CD4-positive, alpha-beta T cell treated with Interleukin-15 for 1 hour (primary cell): ENCODE results near the gene RAB11FIP2.
"Not testable (repeated sequence)": the region's sequence is repeated elsewhere in the genome, so short reads cannot be mapped to it uniquely, and the experiment has no call there.

Experiments used
- DNase-seq: peaks from one replicate; pipeline ENCODE4 v3.0.0-alpha.2; 2020

The RAB11FIP2 gene, protein sequence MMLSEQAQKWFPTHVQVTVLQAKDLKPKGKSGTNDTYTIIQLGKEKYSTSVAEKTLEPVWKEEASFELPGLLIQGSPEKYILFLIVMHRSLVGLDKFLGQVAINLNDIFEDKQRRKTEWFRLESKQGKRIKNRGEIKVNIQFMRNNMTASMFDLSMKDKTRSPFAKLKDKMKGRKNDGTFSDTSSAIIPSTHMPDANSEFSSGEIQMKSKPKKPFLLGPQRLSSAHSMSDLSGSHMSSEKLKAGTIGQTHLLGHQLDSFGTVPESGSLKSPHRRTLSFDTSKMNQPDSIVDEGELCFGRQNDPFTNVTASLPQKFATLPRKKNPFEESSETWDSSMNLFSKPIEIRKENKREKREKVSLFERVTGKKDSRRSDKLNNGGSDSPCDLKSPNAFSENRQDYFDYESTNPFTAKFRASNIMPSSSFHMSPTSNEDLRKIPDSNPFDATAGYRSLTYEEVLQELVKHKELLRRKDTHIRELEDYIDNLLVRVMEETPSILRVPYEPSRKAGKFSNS

DNA sequence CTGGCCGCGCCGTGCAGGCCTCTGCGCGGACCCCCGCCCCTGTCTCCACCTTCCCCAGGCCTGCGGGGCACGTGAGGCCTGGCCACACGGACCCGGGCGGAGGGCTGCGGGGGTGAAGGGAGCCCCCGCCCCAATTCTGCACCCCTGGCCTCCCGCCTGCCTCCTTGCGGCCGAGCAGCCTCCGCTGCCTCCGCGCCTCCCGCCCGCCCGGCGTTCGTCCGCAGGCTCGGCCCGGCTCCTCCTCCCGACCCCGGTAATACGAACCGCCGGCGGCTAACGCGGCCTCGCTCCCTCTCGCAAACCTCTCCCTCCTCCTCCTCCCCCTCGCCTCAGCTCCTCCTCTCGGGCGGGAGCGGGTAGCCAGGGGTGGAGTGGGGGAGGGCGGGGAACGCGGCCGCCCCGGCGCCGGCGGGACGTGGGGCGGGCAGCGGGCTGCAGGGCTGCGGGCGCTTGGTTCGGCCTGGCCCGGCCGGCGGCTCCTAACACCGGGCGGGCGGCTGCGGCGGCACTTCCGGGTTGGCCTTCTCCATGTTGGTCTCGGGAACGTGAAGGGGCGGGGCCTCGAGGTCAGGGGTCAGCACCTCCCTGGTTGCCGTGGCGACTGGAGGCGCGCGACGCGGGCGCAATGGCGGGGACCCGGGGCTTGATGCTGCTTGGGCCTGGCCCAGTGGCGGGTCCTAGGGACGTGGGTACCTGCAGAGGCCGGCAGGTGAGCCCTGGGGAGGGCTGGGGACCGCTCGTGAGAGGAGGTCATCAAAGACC lies at the start of gene RAB11FIP2:
RAB11FIP2 (minus strand) TSS at position 547 of the 762 bp plus-strand sequence. CDS start 778 bp downstream, outside the sequence.
- peak; percentile 93 for DNase-seq

DNA sequence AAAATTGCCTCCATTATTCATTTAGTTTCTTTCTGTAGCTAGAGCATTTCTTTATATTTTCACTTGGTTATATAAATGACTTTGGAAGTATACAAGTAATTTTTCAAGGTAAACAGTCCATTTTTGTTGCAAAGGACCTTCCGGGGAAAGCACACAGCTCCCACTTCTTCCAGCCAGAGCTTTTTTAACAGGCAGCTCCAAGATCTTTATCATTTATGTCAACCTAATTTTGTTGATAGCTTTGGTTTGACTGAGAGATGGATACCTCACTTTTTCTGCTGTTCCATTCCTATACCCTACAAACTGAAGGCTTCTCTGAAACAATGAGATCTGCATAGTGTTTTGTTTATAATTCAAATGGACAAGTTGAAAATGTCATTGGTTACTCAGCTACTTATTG lies 49.3 kb upstream of the RAB11FIP2 start:
- DNase-seq, result no peak

DNA sequence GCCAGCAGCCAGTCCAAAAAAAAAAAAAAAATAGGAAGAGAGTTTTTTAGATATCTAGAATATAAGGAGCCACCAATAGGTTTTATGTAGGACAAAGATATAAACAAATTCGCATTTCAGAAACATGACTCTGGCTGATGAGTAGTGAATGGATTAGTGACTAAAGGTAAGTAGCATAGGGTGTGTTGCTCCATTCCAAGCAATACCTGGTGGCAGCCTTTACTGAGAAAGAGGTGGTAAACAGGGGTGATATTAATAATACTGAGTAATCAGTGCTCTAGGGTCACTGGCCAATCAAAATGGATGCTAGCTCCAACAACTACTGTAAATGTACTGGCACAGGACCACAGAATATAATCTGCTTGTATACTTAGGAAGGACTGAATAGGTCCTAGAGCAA lies 45.5 kb upstream of the RAB11FIP2 start:
- no peak for DNase-seq

DNA sequence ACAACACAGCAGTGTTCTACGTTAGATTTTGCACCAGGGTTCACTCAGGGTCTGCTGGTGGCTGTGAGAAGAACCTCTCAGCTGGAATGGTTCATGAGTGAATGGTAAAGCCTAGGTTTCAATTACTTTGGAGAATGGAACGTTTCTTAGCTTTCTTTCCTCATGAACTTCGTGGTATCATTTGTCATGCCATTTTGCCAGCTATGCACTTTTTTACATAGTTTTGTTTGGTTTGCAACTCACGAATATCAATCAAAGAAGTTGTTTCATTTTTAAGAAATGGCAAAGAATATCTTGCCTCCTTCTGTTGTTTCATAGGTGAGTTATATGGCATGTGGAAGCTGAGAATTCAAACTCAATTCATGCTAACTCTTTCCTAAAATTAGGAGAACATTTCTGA lies 34.1 kb upstream of the RAB11FIP2 start:
- no peak for DNase-seq

DNA sequence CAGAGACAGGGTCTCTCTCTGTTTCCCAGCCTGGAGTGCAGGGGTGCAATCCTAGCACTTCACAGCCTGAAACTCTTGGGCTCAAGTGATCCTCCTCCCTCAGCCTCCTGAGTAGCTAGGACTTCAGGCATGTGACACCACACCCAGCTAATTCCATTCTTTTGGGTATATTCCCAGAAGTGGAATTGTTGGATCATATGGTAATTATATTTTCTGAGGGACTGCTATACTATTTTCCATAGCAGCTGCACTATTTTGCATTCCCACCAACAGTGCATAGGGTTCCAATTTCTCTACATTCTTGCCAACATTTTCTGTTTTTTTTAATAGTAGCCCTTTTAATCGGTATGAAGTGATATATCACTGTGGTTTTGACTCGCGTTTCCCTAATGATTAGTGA lies 30.0 kb upstream of the RAB11FIP2 start:
- DNase-seq, result no peak

DNA sequence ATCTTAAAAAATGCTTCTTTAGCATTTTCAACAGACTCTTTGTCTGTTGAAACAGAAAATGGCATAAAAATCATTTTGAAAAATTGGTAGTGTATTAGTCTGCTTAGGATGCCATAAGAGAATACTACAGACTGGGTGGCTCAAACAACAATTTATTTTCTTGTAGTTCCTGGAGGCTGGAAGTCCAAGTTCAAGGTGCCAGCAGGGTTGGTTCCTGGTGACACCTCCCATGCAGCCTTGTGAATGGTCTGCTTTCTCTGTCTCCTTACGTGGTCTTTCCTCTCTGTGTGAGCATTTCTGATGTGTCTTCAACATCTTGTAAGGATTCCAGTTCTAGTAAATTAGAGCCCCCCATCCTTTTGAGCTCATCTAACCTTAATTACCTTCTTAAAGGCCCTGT lies 26.1 kb upstream of the RAB11FIP2 start:
- DNase-seq, result no peak

DNA sequence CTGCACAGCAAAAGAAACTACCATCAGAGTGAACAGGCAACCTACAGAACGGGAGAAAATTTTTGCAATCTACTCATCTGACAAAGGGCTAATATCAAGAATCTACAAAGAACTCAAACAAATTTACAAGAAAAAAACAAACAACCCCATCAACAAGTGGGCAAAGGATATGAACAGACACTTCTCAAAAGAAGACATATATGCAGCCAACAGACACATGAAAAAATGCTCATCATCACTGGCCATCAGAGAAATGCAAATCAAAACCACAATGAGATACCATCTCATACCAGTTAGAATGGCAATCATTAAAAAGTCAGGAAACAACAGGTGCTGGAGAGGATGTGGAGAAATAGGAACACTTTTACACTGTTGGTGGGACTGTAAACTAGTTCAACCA lies 20.6 kb upstream of the RAB11FIP2 start:
- not testable (repeated sequence) for DNase-seq

DNA sequence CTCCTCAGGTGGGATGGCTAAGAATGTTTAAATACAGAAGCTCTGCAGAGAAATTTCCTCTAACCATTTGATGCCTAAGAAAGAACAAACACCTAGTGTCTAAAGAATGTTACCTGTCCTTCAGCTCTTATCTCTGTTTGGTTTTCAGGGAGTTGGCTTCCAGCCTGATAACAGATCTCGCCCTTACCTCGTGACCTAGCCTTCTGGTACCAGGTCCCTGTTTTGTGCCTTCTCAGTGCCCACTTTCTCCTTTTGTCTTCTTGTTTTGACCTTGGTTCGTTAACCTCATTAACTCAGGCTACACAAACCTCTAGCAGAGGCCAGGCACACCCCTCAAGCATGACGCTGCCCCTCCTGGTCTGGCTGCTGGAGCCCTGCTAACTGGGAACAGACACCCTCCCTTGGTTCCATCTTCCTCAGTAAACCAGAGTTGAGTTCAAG lies 16.1 kb upstream of the RAB11FIP2 start:
- DNase-seq, result no peak

DNA sequence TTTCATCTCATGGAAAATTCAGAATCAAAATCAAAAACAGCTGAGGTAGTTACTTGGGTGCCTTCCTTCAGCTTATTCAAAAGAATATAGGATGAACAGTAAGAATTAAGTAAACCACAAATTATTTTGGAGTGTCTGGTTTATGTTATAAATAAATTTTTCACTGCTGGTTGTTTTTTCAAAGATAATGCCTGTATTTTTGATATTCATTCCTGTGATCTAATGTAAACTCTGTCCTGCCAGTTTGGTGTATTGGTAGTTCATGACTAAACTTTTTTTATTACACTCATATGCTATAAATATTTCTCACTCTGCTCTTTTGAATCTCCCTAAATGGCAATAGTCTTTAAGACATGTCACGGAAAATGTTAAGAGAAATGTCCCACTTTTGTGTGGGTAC lies 11.6 kb upstream of the RAB11FIP2 start:
- DNase-seq, result no peak

DNA sequence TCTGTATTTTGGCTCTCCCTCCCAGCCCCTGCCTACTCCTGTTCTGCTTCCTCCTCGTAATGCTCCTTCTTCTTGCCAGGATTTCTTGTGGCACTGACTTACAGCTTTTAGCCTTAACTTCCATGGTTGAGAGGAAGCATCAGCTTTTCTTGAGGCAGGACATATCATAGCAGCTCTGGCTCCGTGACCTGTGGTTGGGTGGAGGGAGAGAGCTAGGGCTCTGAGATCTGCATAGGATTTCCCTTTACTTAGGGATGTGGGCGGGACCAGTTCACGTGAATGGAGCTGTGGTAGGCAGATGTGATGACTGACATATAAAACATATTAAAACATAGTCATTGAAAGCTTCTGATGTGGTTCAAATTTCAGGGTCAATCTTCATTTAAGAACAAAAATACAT lies 10.6 kb upstream of the RAB11FIP2 start:
- no peak for DNase-seq

DNA sequence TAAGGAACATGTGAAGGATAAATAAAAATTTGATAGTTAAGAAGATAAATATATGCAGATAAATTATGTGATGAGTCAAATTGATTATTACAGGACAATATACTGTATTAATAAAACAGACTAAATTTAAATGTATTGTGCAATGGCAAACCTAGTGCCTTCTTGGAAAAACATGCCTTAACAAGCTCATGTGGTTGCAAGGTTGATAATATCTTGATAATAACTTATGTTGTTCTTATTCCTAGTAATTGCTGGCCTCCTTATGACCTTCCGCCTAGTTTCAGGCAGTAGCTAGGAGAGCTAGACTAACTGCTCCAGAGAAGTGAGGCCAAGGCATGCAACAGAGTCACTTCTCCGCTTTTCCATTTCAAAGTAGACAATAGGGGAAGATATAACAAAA lies 7.6 kb upstream of the RAB11FIP2 start:
- no peak for DNase-seq

DNA sequence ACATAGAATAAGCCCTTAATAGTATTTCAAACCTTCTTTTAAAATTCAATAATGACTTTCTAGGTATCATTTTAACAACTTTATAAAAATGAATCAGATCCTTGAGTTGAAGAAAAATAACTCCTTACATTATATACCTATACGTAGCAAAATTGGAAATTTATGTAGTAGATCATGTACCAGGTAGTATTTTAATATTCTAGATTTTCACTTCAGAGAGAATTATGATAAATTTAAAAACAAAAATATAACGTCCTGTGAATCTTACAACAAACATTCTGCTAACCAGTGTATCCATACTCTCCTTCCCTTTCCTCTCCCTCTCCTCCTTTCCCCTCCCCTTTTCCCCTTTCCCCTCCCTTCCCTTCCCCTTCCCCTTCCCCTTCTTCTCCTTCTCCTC lies 6.1 kb upstream of the RAB11FIP2 start:
- DNase-seq, result no peak

DNA sequence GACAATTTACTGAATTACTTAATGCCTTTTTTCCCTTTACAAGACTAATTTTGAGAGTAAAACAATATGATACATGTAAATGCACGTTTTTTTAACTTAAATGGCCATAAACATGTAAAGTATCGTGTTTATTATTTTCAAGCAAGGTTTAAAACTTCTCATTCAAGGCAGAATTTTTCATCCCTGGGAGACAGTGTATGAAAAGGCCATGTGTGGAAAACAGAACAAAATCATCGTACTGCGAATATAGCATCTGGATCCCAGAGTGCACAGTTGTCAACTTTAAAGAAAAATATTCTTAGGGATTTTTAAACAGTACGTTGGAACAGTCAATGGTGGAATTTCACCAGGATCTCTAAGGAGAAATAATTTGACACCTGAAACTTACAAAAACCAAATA lies 1.1 kb upstream of the RAB11FIP2 start:
- DNase-seq, result no peak

DNA sequence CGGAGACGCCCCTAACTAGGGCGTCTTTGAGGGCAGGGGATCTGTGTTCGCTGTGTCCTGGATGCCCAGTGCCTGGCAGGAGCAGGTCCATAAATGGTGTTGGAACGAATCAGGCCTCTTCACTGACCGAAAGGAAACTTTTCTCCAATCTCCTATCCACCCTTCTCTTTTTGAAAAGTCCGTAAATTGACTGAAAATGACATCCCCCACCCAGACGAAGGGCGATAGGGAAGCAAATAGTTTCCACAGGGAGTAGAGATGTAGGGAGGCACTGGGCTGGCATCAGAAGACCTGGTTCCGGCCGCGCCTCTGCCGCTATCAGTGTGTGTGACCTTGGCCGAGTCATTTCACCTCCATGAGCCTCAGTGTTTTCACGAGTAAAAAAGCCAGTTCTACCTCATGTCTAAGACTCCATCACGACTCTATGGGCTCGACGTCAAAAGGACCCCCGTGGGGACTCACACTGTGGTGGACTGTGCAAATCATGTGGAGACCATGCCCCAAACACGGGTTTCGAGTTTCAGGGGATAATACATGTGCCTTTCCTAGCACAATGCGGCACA lies 497 bp upstream of the RAB11FIP2 start:
- no peak for DNase-seq

DNA sequence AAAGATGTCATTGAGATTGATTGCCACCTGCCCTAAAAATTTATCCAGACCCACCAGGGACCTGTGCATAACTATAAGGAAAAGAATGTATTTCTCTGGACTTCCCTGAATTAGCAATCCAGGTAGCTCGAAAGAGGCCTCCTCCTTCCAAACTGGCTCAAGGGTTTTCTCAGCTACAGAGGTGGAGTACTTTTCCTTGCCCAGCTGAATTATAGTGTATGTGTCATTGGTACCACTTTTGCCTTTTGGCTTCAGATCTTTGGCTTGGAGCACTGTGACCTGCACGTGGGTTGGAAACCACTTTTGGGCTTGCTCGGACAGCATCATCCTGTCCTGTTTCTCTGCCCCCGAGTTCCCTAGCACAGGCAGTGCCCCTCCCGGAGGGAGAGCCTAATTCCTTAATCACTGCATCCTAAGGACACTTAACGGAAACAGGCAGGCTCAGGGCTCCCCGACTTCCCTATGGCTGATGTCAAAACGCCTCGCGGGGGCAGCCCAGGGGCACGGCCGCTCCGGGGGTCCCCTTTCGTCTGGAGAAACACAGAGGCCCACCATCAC lies 825 bp downstream of the RAB11FIP2 start:
- DNase-seq, result no peak

DNA sequence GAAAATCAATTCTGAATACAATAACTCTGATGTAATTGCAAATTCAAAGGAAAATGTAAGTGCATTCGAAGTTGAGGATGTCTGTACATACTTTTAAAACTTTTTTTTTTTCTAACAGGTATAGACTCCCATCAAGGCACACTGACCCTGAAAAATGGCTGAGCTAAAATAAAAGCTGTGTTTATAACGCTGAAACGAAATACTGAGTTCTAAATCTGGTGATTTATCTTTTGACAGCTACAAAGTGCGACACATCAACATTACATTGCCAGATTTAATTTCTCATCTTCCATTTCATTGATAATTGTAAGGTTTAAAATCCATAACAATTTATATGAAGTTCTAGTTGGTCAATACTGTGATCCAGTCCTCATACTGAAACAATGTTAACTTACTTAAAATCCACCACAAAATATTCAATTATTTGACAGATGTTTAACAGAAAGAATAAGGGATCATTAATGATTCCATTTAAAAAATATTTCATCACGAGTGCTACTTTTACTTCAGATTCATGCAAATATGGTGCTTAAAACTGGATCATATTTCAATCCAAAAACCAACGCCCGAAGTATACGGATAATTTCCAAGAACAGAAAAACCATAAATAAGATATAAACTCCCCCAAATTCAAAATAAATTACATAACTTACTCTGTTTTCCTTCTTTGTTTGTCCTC lies 1.4 kb downstream of the RAB11FIP2 start:
- DNase-seq, result no peak

DNA sequence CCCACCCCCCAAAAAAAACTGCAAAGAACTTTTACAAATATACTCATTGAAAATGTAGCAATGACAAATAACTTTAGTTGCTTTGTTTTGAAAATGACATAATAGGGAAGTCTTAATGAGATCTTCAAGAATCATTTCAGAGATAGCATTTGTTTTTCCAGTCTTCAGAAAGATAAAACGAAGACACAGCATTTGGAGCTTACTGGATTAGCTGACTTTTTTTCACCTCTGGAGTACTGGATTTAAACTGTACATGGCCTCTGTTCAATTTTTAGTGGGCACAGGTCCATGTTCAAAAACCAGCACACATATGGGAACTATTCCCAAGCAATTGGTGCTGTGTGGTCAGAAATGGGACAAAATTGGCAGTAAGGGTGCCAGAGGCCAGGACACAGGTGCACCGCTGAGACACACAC lies 3.9 kb downstream of the RAB11FIP2 start:
- DNase-seq, result no peak

DNA sequence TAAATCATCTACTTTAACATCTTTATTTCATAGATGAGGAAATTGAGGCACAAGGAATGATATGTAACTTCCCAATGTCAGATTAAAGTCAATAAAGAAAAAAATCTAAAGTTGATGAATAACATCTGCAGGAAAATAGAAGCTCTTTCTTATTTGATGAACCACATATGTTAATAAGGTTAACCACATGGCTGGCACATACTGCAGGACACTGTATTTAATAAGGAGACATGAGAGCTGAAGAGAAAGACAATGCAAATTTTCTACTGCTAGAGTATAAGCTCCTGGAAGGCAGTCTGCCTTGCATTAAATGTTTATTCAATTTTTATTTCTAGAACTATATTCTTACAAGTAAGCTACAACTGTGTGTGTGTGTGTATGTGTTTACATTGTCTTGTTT lies 4.4 kb downstream of the RAB11FIP2 start:
- no peak for DNase-seq

DNA sequence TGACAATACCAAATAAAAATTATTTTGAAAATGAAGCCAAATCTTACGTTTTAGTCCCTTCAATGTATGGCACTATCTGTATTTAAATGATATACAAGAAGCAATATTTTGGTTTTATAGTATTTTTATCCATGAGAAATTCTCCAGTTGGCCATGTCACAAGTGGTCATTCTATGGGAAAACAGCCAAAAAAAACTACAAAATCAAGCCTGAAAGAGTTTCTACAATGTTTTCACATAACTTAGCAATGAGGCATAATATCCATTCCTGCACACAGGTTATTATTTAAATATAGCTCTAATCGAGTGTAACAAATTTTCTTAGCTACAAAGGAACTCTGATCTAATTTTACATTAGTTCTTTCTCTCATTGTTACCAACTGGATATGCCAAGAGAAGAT lies 5.4 kb downstream of the RAB11FIP2 start:
- DNase-seq, result no peak

DNA sequence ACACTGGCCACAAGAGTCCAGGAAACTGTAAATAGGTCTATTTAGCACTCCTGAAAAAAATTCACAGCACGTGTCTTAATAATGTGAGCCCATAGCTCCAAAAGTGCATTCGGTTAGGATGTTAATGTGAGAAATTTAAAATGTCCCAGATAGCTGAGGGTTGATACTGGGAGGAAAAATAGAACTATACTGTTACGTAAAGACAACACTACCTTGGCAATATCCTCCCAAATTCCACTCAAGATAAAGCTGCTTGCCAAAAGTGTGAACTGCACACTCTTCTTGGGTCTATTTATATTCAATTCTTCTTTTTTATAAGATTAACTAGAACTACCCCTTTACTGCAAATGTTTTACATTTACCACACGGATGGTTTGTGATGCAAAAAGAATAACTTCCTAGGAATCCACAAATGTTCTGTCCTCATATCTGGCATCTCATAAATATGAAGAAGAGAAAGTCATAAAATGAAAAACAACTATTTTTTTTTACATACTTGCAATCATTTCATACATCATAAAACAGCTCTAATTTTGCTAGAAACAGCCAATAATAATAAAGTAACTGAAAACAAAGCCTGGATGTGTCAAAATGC lies 10.4 kb downstream of the RAB11FIP2 start:
- DNase-seq, result no peak

DNA sequence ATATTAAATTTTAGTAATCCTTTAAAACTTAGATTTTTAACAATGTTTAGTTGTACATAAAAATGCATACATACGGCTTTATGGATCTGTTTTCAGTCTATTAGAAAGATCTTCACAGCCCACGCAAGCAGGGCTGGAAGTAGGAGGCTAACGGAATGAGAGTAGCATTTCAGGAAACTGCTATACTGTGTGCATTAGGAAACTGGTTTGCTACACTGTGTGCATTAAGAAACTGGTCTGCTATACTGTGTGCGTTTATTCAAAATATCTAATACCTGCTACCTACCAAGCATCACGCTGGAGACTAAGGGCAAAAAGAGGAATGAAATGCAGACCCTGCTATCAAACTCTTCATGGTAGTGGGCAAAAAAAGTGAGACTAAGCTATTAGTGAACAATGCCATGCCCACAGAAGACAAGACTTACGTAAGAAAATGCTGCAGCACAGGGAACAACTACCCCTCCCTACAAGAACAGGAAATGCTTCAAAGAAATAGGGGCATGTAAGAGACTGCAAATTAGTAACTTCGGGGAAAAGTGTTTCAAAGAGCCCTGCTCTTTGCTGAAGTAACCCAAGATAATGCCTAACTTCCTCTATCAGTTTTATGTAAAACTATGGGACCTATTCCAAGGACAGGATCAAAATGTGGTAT lies 11.3 kb downstream of the RAB11FIP2 start:
- no peak for DNase-seq

DNA sequence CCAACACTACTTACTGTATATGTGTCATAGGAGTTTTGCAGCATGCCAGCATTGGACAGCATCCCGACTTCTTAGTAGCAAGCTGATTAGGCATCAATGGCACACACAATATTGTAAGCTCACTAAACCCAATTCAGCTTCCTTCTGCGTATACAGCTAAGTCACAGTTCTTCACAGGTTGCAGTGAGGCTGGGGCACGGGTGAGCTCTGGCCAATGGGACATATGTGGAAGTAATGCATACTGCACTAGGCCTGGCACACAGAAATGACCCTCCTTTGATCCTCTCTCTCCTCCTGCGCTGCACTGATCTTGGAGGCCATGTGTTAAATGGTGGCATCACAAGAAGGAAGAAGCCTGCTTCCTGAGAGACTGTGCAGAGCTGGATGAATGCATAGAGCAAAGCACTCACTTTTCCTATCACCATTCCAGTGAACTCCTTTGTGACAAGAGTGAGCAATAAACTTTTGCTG lies 11.9 kb downstream of the RAB11FIP2 start:
- DNase-seq, result no peak
